HG03064 (cell line): ENCODE results near the gene PNPLA7.
"Not testable (repeated sequence)": the region's sequence is repeated elsewhere in the genome, so short reads cannot be mapped to it uniquely, and the experiment has no call there.

ENCODE experiments used
- ATAC-seq: cut with Tn5 transposase; IDR thresholded peaks from one replicate; pipeline ENCODE4 v1.9.1; 2021; ENCODE audit warnings: low read depth; ENCODE audit not compliant: unreplicated experiment

PNPLA7 gene

DNA sequence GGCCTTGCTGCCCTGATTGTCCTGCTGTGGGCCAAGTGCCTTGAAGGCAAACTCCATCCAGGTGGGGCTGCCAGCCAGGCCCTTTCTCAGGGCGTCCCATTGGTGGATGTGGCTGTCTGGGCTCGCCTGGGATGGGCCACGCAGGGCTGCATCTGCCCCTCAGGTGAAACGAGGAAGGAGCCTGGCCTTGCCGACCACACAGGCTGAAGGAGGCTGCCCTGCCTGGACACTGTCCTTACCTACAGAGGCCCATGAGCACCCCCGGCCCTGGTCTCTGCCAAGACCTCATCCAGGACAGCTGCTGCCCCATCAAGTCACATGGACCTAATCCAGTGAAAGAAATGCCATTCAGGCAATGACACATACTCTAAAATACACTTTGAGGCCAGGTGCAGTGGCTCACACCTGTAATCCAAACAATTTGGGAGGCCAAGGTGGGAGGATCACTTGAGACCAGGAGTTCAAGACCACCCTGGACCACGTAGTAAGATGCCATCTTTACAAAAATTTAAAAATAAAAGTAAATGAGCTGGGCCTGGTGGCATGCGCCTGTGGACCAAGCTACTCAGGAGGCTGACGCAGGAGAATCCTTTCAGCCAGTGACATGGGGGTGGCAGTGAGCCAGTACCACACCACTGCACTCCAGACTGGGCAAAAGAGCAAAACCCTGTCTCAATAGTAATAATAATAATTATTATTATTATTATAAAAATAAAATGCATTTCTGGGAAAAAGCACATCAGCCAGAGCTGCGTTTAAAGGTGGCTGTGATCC is 33.9 kb downstream of the PNPLA7 start:
- no peak for ATAC-seq

GRCh38 chr9:137515338-137515724 is 34.9 kb downstream of the PNPLA7 start:
- ATAC-seq = no peak

- no peak for ATAC-seq
Observed at GRCh38 chr9:137514691-137515337, 35.4 kb downstream of the PNPLA7 start.

DNA sequence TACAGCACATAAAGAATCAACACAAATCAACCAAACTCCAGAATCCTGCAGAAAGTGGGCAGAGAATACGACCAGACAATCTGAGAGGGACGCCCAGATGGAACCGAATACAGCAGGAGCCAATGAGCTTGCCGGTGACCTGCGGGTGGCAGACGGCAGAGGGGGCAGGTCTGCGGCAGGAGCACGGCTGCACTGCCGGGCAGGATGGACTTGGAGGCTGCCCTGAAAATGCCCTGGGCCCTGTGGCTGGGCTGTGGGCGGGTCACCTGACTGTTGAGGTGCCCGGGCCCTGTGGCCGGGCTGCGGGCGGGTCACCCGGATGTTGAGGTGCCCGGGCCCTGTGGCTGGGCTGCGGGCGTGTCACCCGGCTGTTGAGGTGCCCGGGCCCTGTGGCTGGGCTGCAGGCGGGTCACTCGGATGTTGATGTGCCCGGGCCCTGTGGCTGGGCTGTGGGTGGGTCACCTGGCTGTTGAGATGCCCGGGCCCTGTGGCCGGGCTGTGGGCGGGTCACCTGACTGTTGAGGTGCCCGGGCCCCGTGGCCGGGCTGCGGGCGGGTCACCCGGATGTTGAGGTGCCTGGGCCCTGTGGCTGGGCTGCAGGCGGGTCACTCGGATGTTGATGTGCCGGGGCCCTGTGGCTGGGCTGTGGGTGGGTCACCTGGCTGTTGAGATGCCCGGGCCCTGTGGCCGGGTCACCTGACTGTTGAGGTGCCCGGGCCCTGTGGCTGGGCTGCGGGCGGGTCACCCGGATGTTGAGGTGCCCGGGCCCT is 36.2 kb downstream of the PNPLA7 start:
- ATAC-seq = not testable (repeated sequence)

- ATAC-seq = not testable (repeated sequence)
Observed at GRCh38 chr9:137513136-137513535, 37.1 kb downstream of the PNPLA7 start.

DNA sequence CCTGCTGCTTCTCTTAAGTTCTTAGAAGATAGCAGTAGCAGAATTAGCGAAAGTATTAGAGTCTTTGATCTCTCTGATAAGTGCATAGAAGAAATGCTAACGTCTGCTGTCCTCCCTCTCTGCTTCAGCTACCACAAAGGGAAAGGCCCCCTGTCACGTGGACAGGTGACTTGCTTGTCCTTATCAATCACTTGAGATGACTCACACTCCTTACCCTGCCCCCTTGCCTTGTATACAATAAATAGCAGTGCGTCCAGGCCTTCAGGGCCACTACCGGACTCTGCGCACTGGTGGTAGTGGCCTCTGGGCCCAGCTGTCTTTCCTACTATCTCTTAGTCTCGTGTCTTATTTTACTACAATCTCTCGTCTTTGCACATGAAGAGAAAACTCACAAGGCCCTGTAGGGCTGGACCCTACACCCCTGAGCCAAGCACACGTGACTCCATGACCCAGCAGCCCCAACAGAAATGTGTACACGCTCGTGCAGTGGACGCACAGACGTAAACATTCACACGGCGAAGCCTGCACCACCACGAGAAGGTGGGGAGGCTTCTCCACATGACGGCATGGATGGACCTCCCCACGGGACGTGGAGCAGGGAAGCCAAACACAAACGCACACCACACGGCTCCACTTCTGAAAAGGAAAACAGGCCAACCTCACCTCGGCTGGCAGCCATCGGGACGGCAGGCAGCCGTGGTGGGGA is 38.3 kb downstream of the PNPLA7 start:
- no peak for ATAC-seq

DNA sequence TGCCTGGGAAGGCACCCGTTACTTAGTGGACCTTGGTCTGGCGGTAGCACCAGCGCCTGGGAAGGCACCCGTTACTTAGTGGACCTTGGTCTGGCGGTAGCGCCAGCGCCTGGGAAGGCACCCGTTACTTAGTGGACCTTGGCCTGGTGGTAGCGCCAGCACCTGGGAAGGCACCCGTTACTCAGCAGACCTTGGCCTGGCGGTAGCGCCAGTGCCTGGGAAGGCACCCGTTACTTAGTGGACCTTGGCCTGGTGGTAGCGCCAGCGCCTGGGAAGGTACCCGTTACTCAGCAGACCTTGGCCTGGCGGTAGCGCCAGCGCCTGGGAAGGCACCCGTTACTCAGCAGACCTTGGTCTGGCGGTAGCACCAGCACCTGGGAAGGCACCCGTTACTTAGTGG is 39.1 kb downstream of the PNPLA7 start:
- ATAC-seq = not testable (repeated sequence)

GRCh38 chr9:137509198-137509597 is 41.0 kb downstream of the PNPLA7 start:
- no peak for ATAC-seq

DNA sequence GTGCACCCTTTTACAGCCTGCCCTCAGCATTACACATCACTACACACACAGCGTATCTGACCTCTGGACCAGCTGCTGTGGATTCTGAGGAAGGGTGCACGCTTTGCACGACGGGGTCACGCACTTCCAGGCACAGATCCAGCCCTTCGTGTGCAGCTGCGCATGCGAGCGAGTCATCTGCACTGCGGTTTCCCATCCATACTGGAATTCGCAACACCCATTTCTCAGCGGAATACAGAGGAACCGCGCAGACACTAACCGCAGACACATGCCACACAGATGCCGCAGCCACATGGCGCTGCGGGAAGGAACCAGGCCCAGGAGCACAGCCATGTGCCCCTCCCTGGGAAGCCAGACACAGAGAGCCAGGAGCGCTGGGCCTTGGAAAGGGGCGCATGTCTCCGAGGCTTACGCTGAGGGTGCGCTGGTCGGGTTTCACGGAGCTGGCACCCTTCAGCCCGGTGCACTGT is 43.5 kb downstream of the PNPLA7 start:
- ATAC-seq = no peak

DNA sequence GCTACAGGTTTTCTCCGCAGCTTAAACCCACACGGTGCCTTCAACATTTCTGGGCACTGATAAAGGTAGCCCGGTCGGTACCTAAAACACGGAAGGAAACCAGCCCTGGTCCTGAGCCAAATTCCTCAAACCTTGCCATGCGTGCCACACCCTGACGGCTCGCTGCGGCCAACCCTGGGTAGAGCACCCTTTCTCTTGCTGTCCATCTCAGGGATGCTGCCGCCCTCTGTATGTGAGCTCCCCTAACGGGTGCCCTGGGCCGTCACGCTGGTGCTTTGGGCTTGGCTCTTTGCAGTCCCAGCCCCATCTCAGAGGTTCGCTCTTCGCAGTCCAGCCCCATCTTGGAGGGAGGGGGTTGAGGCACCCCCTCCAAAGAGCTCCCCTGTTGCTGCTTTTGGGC is 43.9 kb downstream of the PNPLA7 start:
- no peak for ATAC-seq

GRCh38 chr9:137505421-137506140 is 44.6 kb downstream of the PNPLA7 start:
- no peak for ATAC-seq

DNA sequence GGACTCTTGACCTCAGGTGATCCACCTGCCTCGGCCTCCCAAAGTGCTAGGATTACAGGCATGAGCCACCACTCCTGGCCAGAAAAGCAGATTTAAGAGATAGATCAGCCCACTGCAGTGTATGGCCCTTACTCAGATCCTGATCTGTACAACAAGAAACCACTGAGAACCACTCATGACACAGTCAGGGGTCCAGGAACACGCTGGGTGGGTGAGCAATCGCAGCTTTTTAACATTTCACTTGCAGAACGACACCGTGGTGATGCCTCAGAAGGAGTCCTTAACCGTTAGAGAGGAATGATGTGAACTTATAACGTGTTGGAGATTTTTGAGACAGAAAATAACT is 45.8 kb downstream of the PNPLA7 start:
- ATAC-seq = no peak

DNA sequence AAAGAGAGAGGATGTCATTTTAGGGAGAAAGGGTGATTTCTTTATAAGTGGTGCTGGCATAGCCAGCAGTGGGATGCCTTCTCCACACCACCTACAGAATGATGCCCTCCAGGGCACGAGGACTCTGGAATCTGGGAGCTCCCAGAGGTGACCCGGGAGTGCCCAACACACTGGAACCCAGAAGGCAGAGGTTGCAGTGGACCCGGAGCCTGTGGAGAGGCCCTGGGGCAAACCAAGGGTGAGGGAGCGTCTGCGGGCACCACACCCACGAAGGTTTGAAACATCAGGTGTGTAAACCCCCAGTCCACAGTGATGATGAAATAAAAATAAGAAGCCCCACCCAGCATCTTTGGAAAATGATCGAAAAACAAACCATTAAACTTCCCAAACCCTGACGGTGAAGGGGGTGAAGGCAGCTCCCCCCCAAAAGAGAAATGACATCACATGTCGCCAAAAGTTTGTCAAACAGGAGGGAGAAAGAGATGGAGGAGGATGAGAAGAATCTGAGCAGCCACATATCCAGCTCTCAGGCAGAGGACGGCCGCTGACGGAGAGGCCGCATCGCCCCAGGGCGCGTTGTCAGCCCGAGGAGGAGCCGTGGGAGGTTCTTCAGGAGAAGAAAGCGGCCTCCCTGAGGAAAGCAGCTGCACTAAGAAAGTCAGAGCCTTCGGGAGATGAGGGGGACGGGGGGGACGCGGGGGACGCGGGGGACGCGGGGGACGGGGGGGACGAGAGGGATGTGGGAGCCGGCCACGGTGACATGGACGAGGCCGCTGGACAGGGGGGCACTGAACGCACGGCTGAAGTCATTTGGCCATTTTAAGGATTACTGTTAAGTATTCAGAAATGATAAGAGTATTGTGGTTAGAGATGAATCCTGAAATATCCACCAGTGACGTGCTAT is 47.9 kb downstream of the PNPLA7 start:
- ATAC-seq = no peak

DNA sequence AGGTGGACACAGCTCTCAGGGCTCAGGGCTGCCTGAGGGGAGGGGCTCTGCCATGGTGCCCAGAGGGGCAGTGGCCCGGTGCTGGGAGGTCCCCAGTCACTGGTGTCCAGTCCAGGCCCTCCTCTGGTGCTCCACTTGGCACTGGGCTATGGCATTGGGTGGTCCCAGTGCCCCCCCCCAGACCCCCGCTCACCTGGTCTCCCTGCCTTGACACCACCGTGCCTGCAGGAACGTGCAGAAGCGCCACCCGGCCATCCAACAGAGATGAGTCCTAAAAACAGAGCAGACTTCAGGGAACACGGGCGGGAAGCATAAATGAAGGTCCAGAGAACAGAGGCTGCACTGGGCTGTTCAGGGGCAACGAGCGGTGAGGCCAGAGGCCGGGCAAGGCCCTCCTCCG is 48.7 kb downstream of the PNPLA7 start:
- ATAC-seq = no peak

GRCh38 chr9:137500666-137501397 is 49.4 kb downstream of the PNPLA7 start:
- ATAC-seq = no peak

DNA sequence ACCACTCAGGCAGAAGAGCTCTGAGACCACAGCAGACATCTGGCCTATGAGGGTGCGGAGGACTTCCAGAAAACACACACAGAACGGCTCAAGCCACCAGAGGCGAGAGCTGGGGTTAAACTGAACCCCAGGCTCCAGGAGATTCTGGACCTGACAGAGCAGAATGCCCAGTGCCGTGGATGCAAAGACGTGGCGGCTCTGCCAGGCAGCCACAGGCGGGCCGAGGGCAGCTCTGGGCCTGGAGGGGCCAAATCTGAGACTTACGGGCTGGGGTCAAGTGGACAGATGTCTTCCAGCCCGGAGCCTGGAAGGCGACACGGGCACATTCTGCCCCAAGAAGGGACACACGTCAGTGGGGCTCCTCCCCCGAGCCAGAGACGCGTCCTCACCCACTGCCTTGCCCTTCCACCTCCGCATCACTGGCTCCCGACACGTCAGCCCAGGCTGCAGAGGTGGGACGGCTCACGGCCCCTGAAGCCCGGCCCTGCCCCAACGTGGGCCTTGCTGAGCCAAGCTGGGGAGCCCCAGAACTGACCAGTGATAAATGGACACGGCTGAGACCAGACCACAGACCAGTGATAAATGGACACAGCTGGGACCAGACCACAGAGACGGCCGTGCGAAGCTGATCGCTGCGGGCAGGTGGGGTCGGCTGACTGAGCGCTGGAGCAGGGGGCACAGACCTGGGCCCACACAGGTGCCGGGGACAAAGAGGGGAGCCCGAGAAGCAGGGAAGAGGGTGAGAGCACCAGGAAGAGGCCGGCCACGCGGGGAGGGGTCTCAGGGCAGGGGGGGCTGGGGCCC is 50.1 kb downstream of the PNPLA7 start:
- ATAC-seq = no peak

DNA sequence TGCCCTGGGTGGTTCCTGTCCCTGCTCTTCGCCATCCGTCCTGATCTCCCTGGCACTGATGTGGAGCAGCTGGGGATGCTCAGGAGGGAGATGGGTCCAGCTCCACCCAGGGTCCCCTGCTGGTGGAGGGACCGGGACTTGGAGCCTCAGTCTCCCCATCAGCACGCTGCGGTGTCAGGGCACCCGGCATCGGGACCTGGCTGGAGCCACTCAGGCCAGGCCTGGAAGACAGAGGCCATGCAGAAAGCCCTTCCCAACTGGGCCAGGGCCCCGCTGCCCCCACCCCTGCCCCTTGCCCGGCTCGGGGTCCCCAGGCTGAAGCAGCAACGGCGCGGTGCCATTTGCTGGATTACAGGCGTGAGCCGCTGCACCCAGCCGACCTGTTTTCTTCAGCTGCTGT is 50.8 kb downstream of the PNPLA7 start:
- ATAC-seq = no peak

- ATAC-seq = no peak
Observed at GRCh38 chr9:137498720-137499150, 51.5 kb downstream of the PNPLA7 start.
